ENCODE measurements around the gene DLD. TPM values are rescaled to one million over a fixed set of nuclear protein-coding genes. Genes with fewer than 3 reads are reported as not detected.

Gene DLD
- total RNA-seq, 2 donors from 2014 or later, result 77.4 to 84.1 TPM

- WGBS, result 90% methylated on average over 9 of the region's 9 CpGs
- no peak overlapping the region for H3K27ac ChIP-seq
- TF ChIP-seq POLR2A (IDR thresholded peaks at IDR 0.05) (no peak), POLR2AphosphoS5 (IDR thresholded peaks at IDR 0.05) (no peak), CTCF (IDR thresholded peaks at IDR 0.05) (no peak)
Observed at GRCh38 chr7:107962817-107963216, 71.8 kb downstream of the DLD start.

GRCh38 chr7:107964510-107964909, 73.5 kb downstream of the DLD start:
- Histone ChIP-seq H3K9me3 (no peaks in the 10 kb centered on the region), H3K36me3 (no peaks in the 10 kb centered on the region), H3K4me3 (no peak overlapping the region), H3K27me3 (replicated peaks; ENCODE audit: insufficient read depth) (no peaks in the 10 kb centered on the region), H3K27ac (no peak overlapping the region), H3K4me1 (replicated peaks) (no peaks in the 10 kb centered on the region)
- 95% methylated on average over 11 of the region's 11 CpGs for WGBS
- intact Hi-C loops (cut with DNase I), result no loop called here
- TF ChIP-seq POLR2AphosphoS5 (IDR thresholded peaks at IDR 0.05) (no peak), POLR2A (IDR thresholded peaks at IDR 0.05) (no peak), CTCF (IDR thresholded peaks at IDR 0.05) (no peak)
- no peak for DNase-seq (ENCODE audit: low spot score)

More at GRCh38 chr7:107962817-107963216, 71.8 kb downstream of the DLD start:
- H3K4me1 ChIP-seq (replicated peaks), result no peaks in the 10 kb centered on the region
- intact Hi-C loops (cut with DNase I), result no loop called here
- no peak overlapping the region for H3K4me3 ChIP-seq
- H3K27me3 ChIP-seq (replicated peaks; ENCODE audit: insufficient read depth), result no peaks in the 10 kb centered on the region
- no peak for DNase-seq (ENCODE audit: low spot score)
- H3K9me3 ChIP-seq, result no peaks in the 10 kb centered on the region
- no peaks in the 10 kb centered on the region for H3K36me3 ChIP-seq

GRCh38 chr7:107966711-107967110, 75.7 kb downstream of the DLD start:
- no peak for DNase-seq (ENCODE audit: low spot score)
- Histone ChIP-seq H3K9me3 (no peaks in the 10 kb centered on the region), H3K36me3 (no peaks in the 10 kb centered on the region), H3K27ac (no peak overlapping the region), H3K4me1 (replicated peaks) (no peaks in the 10 kb centered on the region), H3K4me3 (no peak overlapping the region), H3K27me3 (replicated peaks; ENCODE audit: insufficient read depth) (no peaks in the 10 kb centered on the region)
- no peak for TF ChIP-seq CTCF (IDR thresholded peaks at IDR 0.05)
- intact Hi-C loops (cut with DNase I), result no loop called here
- 90% methylated on average over 4 of the region's 4 CpGs for WGBS

- H3K4me1 ChIP-seq (replicated peaks), result no peaks in the 10 kb centered on the region
- intact Hi-C loops (cut with DNase I), result no loop called here
- TF ChIP-seq POLR2AphosphoS5 (IDR thresholded peaks at IDR 0.05), result no peak
- TF ChIP-seq POLR2A (IDR thresholded peaks at IDR 0.05), result no peak
- no peak for TF ChIP-seq CTCF (IDR thresholded peaks at IDR 0.05)
- H3K9me3 ChIP-seq, result no peaks in the 10 kb centered on the region
- WGBS, result 54% methylated on average over 4 of the region's 4 CpGs
- no peaks in the 10 kb centered on the region for H3K27me3 ChIP-seq (replicated peaks; ENCODE audit: insufficient read depth)
- no peak overlapping the region for H3K4me3 ChIP-seq
- no peak for DNase-seq (ENCODE audit: low spot score)
- H3K27ac ChIP-seq, result no peak overlapping the region
- no peaks in the 10 kb centered on the region for H3K36me3 ChIP-seq
Observed at GRCh38 chr7:107967420-107967819, 76.4 kb downstream of the DLD start.

GRCh38 chr7:107968449-107968848, 77.5 kb downstream of the DLD start:
- 91% methylated on average over 3 of the region's 3 CpGs for WGBS
- H3K4me1 ChIP-seq (replicated peaks), result no peaks in the 10 kb centered on the region

More at GRCh38 chr7:107968449-107968848, 77.5 kb downstream of the DLD start:
- no peak overlapping the region for H3K27ac ChIP-seq
- H3K36me3 ChIP-seq, result no peaks in the 10 kb centered on the region
- no peak for DNase-seq (ENCODE audit: low spot score)
- H3K27me3 ChIP-seq (replicated peaks; ENCODE audit: insufficient read depth), result no peaks in the 10 kb centered on the region
- intact Hi-C loops (cut with DNase I), result no loop called here
- TF ChIP-seq POLR2A (IDR thresholded peaks at IDR 0.05), result no peak
- TF ChIP-seq CTCF (IDR thresholded peaks at IDR 0.05), result no peak
- TF ChIP-seq POLR2AphosphoS5 (IDR thresholded peaks at IDR 0.05), result no peak
- H3K4me3 ChIP-seq, result no peak overlapping the region
- no peaks in the 10 kb centered on the region for H3K9me3 ChIP-seq
